Transverse colon (tissue), 4 donors: ENCODE data around the gene MKRN2.

ENCODE experiments used
- POLR2AphosphoS5 ChIP-seq, 3 donors: sonication (generic); formaldehyde crosslinking; IDR thresholded peaks; one replicate each; pipeline ENCODE4 v1.6.1; 2016; ENCODE audit warnings: antibody characterized with exemption in 3 of 3
- TF ChIP-seq, protein P1 (sequence below), 5 experiments: fragments of 200-600 bp in 3 of 5; fragments of 450-650 bp in 2 of 5; sonication (generic) in 3 of 5; IDR thresholded peaks; 1 replicate in 2 of 5; 2 replicates in 3 of 5; pipeline ENCODE4 v1.5.1; 2016 to 2017; ENCODE audit warnings: antibody characterized with exemption in 5 of 5, inconsistent platforms in 3 of 5, mild to moderate bottlenecking in 2 of 5, moderate library complexity in 1 of 5

DNA sequence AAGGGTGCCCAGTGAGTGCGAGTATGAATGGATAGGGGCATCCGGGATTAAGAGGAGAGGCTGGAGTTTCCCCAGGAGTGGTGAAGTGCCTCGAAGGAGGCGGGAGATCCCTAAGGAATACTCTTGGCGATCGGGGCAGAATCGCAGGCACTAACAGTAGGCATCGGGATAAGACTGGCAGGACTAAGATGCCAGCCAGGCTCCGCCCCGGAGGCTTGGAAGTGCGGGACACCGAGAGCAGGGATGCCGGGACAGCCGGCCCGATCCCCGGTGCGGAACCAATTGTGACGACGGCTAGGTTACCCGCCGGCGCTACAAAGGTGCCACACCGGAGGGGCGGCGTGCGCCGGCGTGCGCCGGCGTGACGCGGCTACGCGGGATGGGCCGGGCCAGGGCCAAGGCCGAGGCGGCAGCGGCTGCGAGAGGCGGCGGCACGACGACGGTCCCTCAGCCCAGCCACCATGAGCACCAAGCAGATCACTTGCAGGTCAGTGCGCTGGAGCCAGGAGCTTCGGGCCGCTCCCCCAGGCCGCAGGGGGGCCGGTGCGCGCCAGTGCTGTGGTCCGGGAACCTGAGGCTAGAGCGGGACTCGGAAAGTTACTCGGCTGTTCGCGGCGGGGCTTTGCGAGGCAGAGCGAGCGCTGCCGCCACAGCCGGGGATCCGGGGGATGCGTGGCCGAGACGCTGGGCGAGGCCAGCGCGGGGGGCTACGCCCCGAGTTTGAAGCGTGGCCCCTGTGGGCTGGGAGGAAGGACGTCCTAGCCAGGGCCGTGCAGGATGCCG, at the start of gene MKRN2:
- TF ChIP-seq POLR2AphosphoS5 (IDR thresholded peaks at IDR 0.05), result peak; percentile 96 to 99 (median 99)
- TF ChIP-seq, protein P1, sequence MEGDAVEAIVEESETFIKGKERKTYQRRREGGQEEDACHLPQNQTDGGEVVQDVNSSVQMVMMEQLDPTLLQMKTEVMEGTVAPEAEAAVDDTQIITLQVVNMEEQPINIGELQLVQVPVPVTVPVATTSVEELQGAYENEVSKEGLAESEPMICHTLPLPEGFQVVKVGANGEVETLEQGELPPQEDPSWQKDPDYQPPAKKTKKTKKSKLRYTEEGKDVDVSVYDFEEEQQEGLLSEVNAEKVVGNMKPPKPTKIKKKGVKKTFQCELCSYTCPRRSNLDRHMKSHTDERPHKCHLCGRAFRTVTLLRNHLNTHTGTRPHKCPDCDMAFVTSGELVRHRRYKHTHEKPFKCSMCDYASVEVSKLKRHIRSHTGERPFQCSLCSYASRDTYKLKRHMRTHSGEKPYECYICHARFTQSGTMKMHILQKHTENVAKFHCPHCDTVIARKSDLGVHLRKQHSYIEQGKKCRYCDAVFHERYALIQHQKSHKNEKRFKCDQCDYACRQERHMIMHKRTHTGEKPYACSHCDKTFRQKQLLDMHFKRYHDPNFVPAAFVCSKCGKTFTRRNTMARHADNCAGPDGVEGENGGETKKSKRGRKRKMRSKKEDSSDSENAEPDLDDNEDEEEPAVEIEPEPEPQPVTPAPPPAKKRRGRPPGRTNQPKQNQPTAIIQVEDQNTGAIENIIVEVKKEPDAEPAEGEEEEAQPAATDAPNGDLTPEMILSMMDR (IDR thresholded peaks at IDR 0.05), result no peak
